H1 (cell line): ENCODE data around the gene DKK1. TPM values are rescaled to one million over a fixed set of nuclear protein-coding genes. Genes with fewer than 3 reads are reported as not detected.
"Not testable (repeated sequence)": the region's sequence is repeated elsewhere in the genome, so short reads cannot be mapped to it uniquely, and the experiment has no call there.

ENCODE experiments used
- CTCF ChIA-PET: fragments of 300-600 bp; sonication (Branson Sonifier 250); formaldehyde crosslinking; loops from one replicate; lab custom pipeline; 2021; ENCODE audit not compliant: partially characterized antibody; lab: Charles Lee
- POLR2A ChIA-PET: fragments of 300-600 bp; sonication (Branson Sonifier 250); formaldehyde crosslinking; loops from one replicate; lab custom pipeline; 2021; ENCODE audit warnings: inconsistent platforms; ENCODE audit not compliant: partially characterized antibody; lab: Charles Lee
- DNase-seq, 2 experiments: peaks; one replicate each; pipeline versions ENCODE4 v3.0.0 to v3.0.0-alpha.2; 2010 to 2022; ENCODE audit warnings: low spot score in 2 of 2, low read depth in 1 of 2, mixed read lengths in 1 of 2
- FAIRE-seq: peaks from 2 replicates; lab custom pipeline; 2011; peaks lifted over from hg19 to GRCh38; lab: Jason Lieb, UNC
- H2AFZ ChIP-seq: 2 replicates; pipeline ENCODE4 v1.8.1; 2012; ENCODE audit warnings: low read length, inconsistent platforms
- H2AK5ac ChIP-seq: 2 replicates; pipeline ENCODE4 v1.6.1; 2013; ENCODE audit warnings: low read depth, low read length
- H2BK120ac ChIP-seq: replicated peaks from 2 replicates; pipeline ENCODE3; 2013; ENCODE audit warnings: low read depth, low read length, inconsistent platforms
- H2BK12ac ChIP-seq: 2 replicates; pipeline ENCODE4 v1.6.1; 2013; ENCODE audit warnings: low read depth, low read length
- H2BK15ac ChIP-seq: 2 replicates; pipeline ENCODE4 v1.6.1; 2013; ENCODE audit warnings: low read length
- H2BK20ac ChIP-seq: 2 replicates; pipeline ENCODE4 v1.6.1; 2013; ENCODE audit warnings: low read length
- H2BK5ac ChIP-seq: 2 replicates; pipeline ENCODE4 v1.6.1; 2013; ENCODE audit warnings: low read depth, low read length
- H3K14ac ChIP-seq: 2 replicates; pipeline ENCODE4 v1.6.1; 2013; ENCODE audit warnings: inconsistent platforms; ENCODE audit not compliant: insufficient read length
- H3K18ac ChIP-seq: 2 replicates; pipeline ENCODE4 v1.6.1; 2013; ENCODE audit warnings: low read length; ENCODE audit errors: extremely low read depth
- H3K23ac ChIP-seq: 2 replicates; pipeline ENCODE4 v1.6.1; 2013; ENCODE audit warnings: inconsistent platforms; ENCODE audit not compliant: insufficient read length
- H3K23me2 ChIP-seq: 2 replicates; pipeline ENCODE4 v1.6.1; 2013; ENCODE audit warnings: low read depth, low read length
- H3K27ac ChIP-seq: 2 replicates; pipeline ENCODE4 v1.6.1; 2011; ENCODE audit warnings: low read depth, low read length, inconsistent platforms
- H3K27me3 ChIP-seq, 4 experiments: replicated peaks in 1 of 4; 1 replicate in 1 of 4; 2 replicates in 3 of 4; pipeline versions ENCODE4 v1.6.1 to v1.8.1; 2011 to 2013; ENCODE audit warnings: low read length in 3 of 4, mild to moderate bottlenecking in 3 of 4, inconsistent platforms in 2 of 4, mixed read lengths in 2 of 4, moderate library complexity in 1 of 4; ENCODE audit not compliant: control insufficient read depth in 3 of 4, insufficient read depth in 3 of 4; ENCODE audit errors: extremely low read depth in 1 of 4
- H3K36me3 ChIP-seq, 4 experiments: 2 replicates each; pipeline versions ENCODE4 v1.6.1 to v1.8.1; 2011 to 2013; ENCODE audit warnings: mild to moderate bottlenecking in 4 of 4, low read length in 3 of 4, moderate library complexity in 2 of 4, control low read depth in 1 of 4, inconsistent platforms in 1 of 4; ENCODE audit not compliant: insufficient read depth in 4 of 4, control insufficient read depth in 2 of 4
- H3K4ac ChIP-seq: replicated peaks from 2 replicates; pipeline ENCODE3; 2013; ENCODE audit warnings: low read length, low read depth, mixed read lengths, inconsistent platforms; ENCODE audit not compliant: insufficient read length
- H3K4me1 ChIP-seq, 4 experiments: replicated peaks in 1 of 4; 1 replicate in 1 of 4; 2 replicates in 3 of 4; pipeline versions ENCODE4 v1.6.1 to v1.8.1; 2011 to 2013; ENCODE audit warnings: low read length in 3 of 4, inconsistent platforms in 2 of 4, mixed read lengths in 1 of 4; ENCODE audit not compliant: insufficient read depth in 4 of 4, control insufficient read depth in 3 of 4
- H3K4me2 ChIP-seq, 2 experiments: 2 replicates each; pipeline versions ENCODE4 v1.6.1 to v1.8.1; 2011 to 2013; ENCODE audit warnings: low read depth in 2 of 2, low read length in 2 of 2, control low read depth in 1 of 2, inconsistent platforms in 1 of 2, mild to moderate bottlenecking in 1 of 2; ENCODE audit not compliant: insufficient read depth in 1 of 2
- H3K4me3 ChIP-seq, 4 experiments: fragments of 200-600, 300-600 bp in 1 of 4; sonication (generic), shearing (Covaris generic), sonication (Bioruptor Twin) in 1 of 4; 2 replicates each; pipeline versions ENCODE4 v1.5.1 to v1.8.1; 2011 to 2016; ENCODE audit warnings: low read length in 4 of 4, low read depth in 3 of 4, control low read depth in 2 of 4, inconsistent platforms in 2 of 4, mild to moderate bottlenecking in 2 of 4, mixed read lengths in 1 of 4, moderate library complexity in 1 of 4; ENCODE audit not compliant: insufficient read depth in 2 of 4; ENCODE audit errors: extremely low read depth in 1 of 4
- H3K56ac ChIP-seq: replicated peaks from 2 replicates; pipeline ENCODE3; 2013; ENCODE audit warnings: low read depth, mild to moderate bottlenecking, mixed read lengths, low read length, inconsistent platforms; ENCODE audit not compliant: insufficient read length
- H3K79me1 ChIP-seq: 2 replicates; pipeline ENCODE4 v1.6.1; 2013; ENCODE audit warnings: low read depth, low read length, control low read depth
- H3K79me2 ChIP-seq, 2 experiments: 2 replicates each; pipeline versions ENCODE4 v1.6.1 to v1.8.1; 2012 to 2013; ENCODE audit warnings: low read length in 2 of 2, mild to moderate bottlenecking in 2 of 2, inconsistent platforms in 1 of 2; ENCODE audit not compliant: insufficient read depth in 2 of 2, control insufficient read depth in 1 of 2
- H3K9ac ChIP-seq, 4 experiments: replicated peaks in 1 of 4; 1 replicate in 1 of 4; 2 replicates in 3 of 4; pipeline versions ENCODE4 v1.6.1 to v1.8.1; 2011 to 2013; ENCODE audit warnings: low read depth in 3 of 4, low read length in 3 of 4, control low read depth in 2 of 4, mild to moderate bottlenecking in 2 of 4, moderate library complexity in 2 of 4, inconsistent platforms in 1 of 4; ENCODE audit errors: extremely low read depth in 1 of 4
- H3K9me3 ChIP-seq, 2 experiments: 2 replicates each; pipeline versions ENCODE4 v1.6.1 to v1.8.1; 2012 to 2013; ENCODE audit warnings: mild to moderate bottlenecking in 2 of 2, moderate library complexity in 2 of 2, control low read depth in 1 of 2, inconsistent platforms in 1 of 2, low read depth in 1 of 2, low read length in 1 of 2, mixed read lengths in 1 of 2; ENCODE audit not compliant: insufficient read depth in 2 of 2
- H4K20me1 ChIP-seq, 2 experiments: replicated peaks in 1 of 2; 2 replicates each; pipeline versions ENCODE3 to v1.8.1; 2011 to 2013; ENCODE audit warnings: inconsistent platforms in 2 of 2, low read length in 2 of 2, mild to moderate bottlenecking in 1 of 2; ENCODE audit not compliant: insufficient read depth in 2 of 2, control insufficient read depth in 1 of 2
- H4K5ac ChIP-seq: 2 replicates; pipeline ENCODE4 v1.6.1; 2013; ENCODE audit warnings: low read length, low read depth, mixed read lengths, inconsistent platforms; ENCODE audit not compliant: insufficient read length
- H4K8ac ChIP-seq: 2 replicates; pipeline ENCODE4 v1.8.0; 2013; ENCODE audit warnings: mild to moderate bottlenecking, moderate library complexity, low read length, inconsistent platforms; ENCODE audit not compliant: insufficient read depth; ENCODE audit errors: extremely low read depth
- H4K91ac ChIP-seq: replicated peaks from 2 replicates; pipeline ENCODE3; 2013; ENCODE audit warnings: low read length, mixed read lengths, inconsistent platforms; ENCODE audit not compliant: insufficient read length
- WGBS, 2 experiments: shearing (Covaris generic) in 1 of 2; methylation state at CpG; one replicate each; pipeline versions ENCODE4 v1.1.6 to v1.1.7; 2013 to 2015; ENCODE audit warnings: low lambda C conversion rate in 2 of 2, mixed read lengths in 2 of 2, inconsistent platforms in 1 of 2, low coverage in 1 of 2, missing lambda C conversion rate in 1 of 2; ENCODE audit not compliant: insufficient replicate concordance in 2 of 2, insufficient coverage in 1 of 2, insufficient read length in 1 of 2; ENCODE audit errors: extremely low coverage in 1 of 2, missing lambda C conversion rate in 1 of 2; 5-methylcytosine and 5-hydroxymethylcytosine counted together
- polyA plus RNA-seq, 7 experiments: library from polyadenylated mRNA; depleted of rRNA in 3 of 7; stranded (reverse) in 5 of 7; unstranded in 2 of 7; fragments of >200 nt in 5 of 7; fragments of 200-250 nt in 2 of 7; gene quantifications; 1 replicate in 5 of 7; 2 replicates in 1 of 7; 4 replicates in 1 of 7; pipeline versions ENCODE4 v1.2.1 to v1.2.3, GENCODE V29; 2011 to 2013; ENCODE audit warnings: missing spikeins in 2 of 7, mixed read lengths in 2 of 7
- total RNA-seq: library from RNA; stranded (reverse); fragmentation: NEBNext Ultra II Directional; extraction: Animal tissue kit (Norgen Biotek cat#: 25700); gene quantifications from 2 replicates; pipeline ENCODE4 v1.2.1, GENCODE V29; 2021

DKK1 gene
- total and polyA plus RNA-seq, 2 of the 8 experiments (the other 6 are each of a cell fraction or from before 2014, with no cell fraction given), result 0.36 to 0.61 TPM

DNA sequence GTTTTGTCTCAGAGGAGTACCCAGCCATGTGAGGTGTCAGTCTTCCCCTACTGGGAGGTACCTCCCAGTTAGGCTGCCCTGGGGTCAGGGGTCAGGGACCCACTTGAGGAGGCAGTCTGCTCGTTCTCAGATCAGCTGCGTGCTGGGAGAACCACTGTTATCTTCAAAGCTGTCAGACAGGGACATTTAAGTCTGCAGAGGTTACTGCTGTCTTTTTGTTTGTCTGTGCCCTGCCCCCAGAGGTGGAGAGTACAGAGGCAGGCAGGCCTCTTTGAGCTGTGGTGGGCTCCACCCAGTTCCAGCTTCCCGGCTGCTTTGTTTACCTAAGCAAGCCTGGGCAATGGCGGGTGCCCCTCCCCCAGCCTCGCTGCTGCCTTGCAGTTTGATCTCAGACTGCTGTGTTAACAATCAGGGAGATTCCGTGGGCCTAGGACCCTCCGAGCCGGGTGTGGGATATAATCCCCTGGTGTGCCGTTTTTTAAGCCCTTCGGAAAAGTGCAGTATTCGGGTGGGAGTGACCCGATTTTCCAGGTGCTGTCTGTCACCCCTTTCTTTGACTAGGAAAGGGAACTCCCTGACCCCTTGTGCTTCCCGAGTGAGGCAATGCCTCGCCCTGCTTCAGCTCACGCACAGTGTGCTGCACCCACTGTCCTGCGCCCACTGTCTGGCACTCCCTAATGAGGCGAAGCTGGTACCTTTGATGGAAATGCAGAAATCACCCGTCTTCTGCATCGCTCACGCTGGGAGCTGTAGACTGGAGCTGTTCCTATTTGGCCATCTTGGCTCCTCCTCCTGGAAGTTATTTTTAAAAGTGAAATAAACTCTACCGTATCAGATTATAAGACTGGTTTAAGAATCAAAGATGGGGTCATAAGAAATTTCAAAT, 51.7 kb downstream of the DKK1 start:
- H2AFZ ChIP-seq, H3K79me1 ChIP-seq, H4K5ac ChIP-seq, H4K8ac ChIP-seq, FAIRE-seq, H2BK20ac ChIP-seq, H2BK120ac ChIP-seq, H2BK15ac ChIP-seq, H3K4ac ChIP-seq, H3K9me3 ChIP-seq, H2BK12ac ChIP-seq, H3K79me2 ChIP-seq, DNase-seq, H3K4me1 ChIP-seq, H3K4me3 ChIP-seq, H3K27ac ChIP-seq, H2AK5ac ChIP-seq, H3K23me2 ChIP-seq, H4K20me1 ChIP-seq, POLR2A ChIA-PET, H3K23ac ChIP-seq, H3K27me3 ChIP-seq, H3K36me3 ChIP-seq, H4K91ac ChIP-seq, H3K14ac ChIP-seq, H3K4me2 ChIP-seq, H3K9ac ChIP-seq, H2BK5ac ChIP-seq, H3K56ac ChIP-seq, H3K18ac ChIP-seq: not testable (repeated sequence)
- CTCF ChIA-PET, result interaction anchor here (2.7 kb wide), 1 partner anchor 201 kb away, joined by 9 read pairs; no protein-coding TSS in a partner anchor
- WGBS, 2 experiments, result 92% methylated on average over 19 of the region's 21 CpGs; no CpG with 5 or more reads in 1 of the 2 experiments
